CD14-positive monocyte (primary cell): ENCODE results near the gene NME1. TPM values are rescaled to one million over a fixed set of nuclear protein-coding genes. Genes with fewer than 3 reads are reported as not detected.

Experiments
- DNase-seq, 3 donors: peaks; one replicate each; pipeline ENCODE4 v3.0.0-alpha.2; 2011 to 2022
- H2AFZ ChIP-seq: 2 replicates; pipeline ENCODE4 v1.6.0; 2012; ENCODE audit warnings: mild to moderate bottlenecking, low read depth, low read length, inconsistent platforms; ENCODE audit not compliant: insufficient read depth, poor library complexity, severe bottlenecking
- H3K27ac ChIP-seq, 2 donors: 1 replicate in 1 of 2; 2 replicates in 1 of 2; pipeline ENCODE4 v1.5.1; 2012 to 2013; ENCODE audit warnings: low read length in 2 of 2, control low read depth in 1 of 2, inconsistent platforms in 1 of 2, low read depth in 1 of 2, mild to moderate bottlenecking in 1 of 2
- H3K27me3 ChIP-seq, 2 donors: one replicate each; pipeline versions ENCODE4 v1.6.0 to v1.6.1; 2011 to 2013; ENCODE audit warnings: low read length in 2 of 2; ENCODE audit not compliant: control insufficient read depth in 2 of 2, insufficient read depth in 2 of 2
- H3K36me3 ChIP-seq, 2 donors: replicated peaks in 1 of 2; 1 replicate in 1 of 2; 2 replicates in 1 of 2; pipeline versions ENCODE4 v1.5.1 to v1.6.1; 2012 to 2013; ENCODE audit warnings: low read length in 2 of 2, control low read depth in 1 of 2, inconsistent platforms in 1 of 2, mild to moderate bottlenecking in 1 of 2; ENCODE audit not compliant: insufficient read depth in 2 of 2, control insufficient read depth in 1 of 2
- H3K4me1 ChIP-seq, 2 donors: 1 replicate in 1 of 2; 2 replicates in 1 of 2; pipeline versions ENCODE4 v1.5.1 to v1.6.1; 2012 to 2013; ENCODE audit warnings: low read length in 2 of 2, control low read depth in 1 of 2, inconsistent platforms in 1 of 2, mild to moderate bottlenecking in 1 of 2, moderate library complexity in 1 of 2; ENCODE audit not compliant: insufficient read depth in 2 of 2, control insufficient read depth in 1 of 2
- H3K4me2 ChIP-seq: replicated peaks from 2 replicates; pipeline ENCODE3; 2012; ENCODE audit warnings: low read length, moderate library complexity, mild to moderate bottlenecking; ENCODE audit not compliant: poor library complexity, severe bottlenecking; ENCODE audit errors: extremely low read depth
- H3K4me3 ChIP-seq, 3 experiments: fragments of 200-600 bp in 1 of 3; sonication (generic) in 1 of 3; replicated peaks in 1 of 3; 1 replicate in 2 of 3; 2 replicates in 1 of 3; pipeline ENCODE4 v1.5.1; 2011 to 2013; ENCODE audit warnings: low read length in 3 of 3, mild to moderate bottlenecking in 3 of 3, control low read depth in 2 of 3, low read depth in 2 of 3, inconsistent platforms in 1 of 3, moderate library complexity in 1 of 3
- H3K79me2 ChIP-seq: 2 replicates; pipeline ENCODE4 v1.6.0; 2012; ENCODE audit warnings: mild to moderate bottlenecking, control low read depth, inconsistent platforms, low read length, moderate library complexity; ENCODE audit not compliant: insufficient read depth
- H3K9ac ChIP-seq: 2 replicates; pipeline ENCODE4 v1.6.0; 2017; ENCODE audit warnings: low read length, mild to moderate bottlenecking; ENCODE audit not compliant: insufficient read depth, poor library complexity, severe bottlenecking
- H3K9me3 ChIP-seq, 2 donors: replicated peaks in 1 of 2; 1 replicate in 1 of 2; 2 replicates in 1 of 2; pipeline versions ENCODE4 v1.5.1 to v1.6.1; 2012 to 2013; ENCODE audit warnings: low read length in 2 of 2, control low read depth in 1 of 2; ENCODE audit not compliant: control insufficient read depth in 1 of 2, insufficient read depth in 1 of 2
- H4K20me1 ChIP-seq: 2 replicates; pipeline ENCODE4 v1.6.0; 2012; ENCODE audit warnings: mild to moderate bottlenecking, low read length, control low read depth, moderate library complexity; ENCODE audit not compliant: insufficient read depth
- H3K27ac Mint-ChIP-seq, 7 donors: one replicate each; pipeline ENCODE4 v1.8.0; 2020; ENCODE audit warnings: mild to moderate bottlenecking in 7 of 7, mixed read lengths in 7 of 7, moderate library complexity in 6 of 7, inconsistent platforms in 2 of 7
- H3K27me3 Mint-ChIP-seq, 3 donors: one replicate each; pipeline ENCODE4 v1.8.0; 2021 to 2022; ENCODE audit warnings: low read depth in 3 of 3, mild to moderate bottlenecking in 3 of 3, mixed read lengths in 3 of 3, moderate library complexity in 3 of 3, inconsistent platforms in 1 of 3
- H3K36me3 Mint-ChIP-seq, 2 donors: one replicate each; pipeline ENCODE4 v1.8.0; 2020; ENCODE audit warnings: mixed read lengths in 2 of 2, inconsistent platforms in 1 of 2, mild to moderate bottlenecking in 1 of 2
- H3K4me1 Mint-ChIP-seq: one replicate; pipeline ENCODE4 v1.8.0; 2020; ENCODE audit warnings: mild to moderate bottlenecking, mixed read lengths
- H3K4me3 Mint-ChIP-seq, 2 donors: one replicate each; pipeline ENCODE4 v1.8.0; 2020; ENCODE audit warnings: mild to moderate bottlenecking in 2 of 2, mixed read lengths in 2 of 2, moderate library complexity in 1 of 2
- H3K9me3 Mint-ChIP-seq, 7 donors: one replicate each; pipeline ENCODE4 v1.8.0; 2020 to 2022; ENCODE audit warnings: mixed read lengths in 7 of 7, mild to moderate bottlenecking in 6 of 7, moderate library complexity in 6 of 7, inconsistent platforms in 2 of 7
- WGBS: methylation state at CpG from one replicate; pipeline ENCODE4 v1.1.5; 2013; ENCODE audit warnings: missing lambda C conversion rate; ENCODE audit not compliant: insufficient coverage; 5-methylcytosine and 5-hydroxymethylcytosine counted together
- intact Hi-C, 2 donors: fragments of 100-400 bp; cut with micrococcal nuclease; formaldehyde crosslinking; loops; one replicate each; pipeline versions ENCODE4 v1.15.0 to v1.15.1; 2023
- polyA plus RNA-seq, 3 donors: library from polyadenylated mRNA; depleted of rRNA in 1 of 3; unstranded in 2 of 3; stranded (reverse) in 1 of 3; fragments of 300-500 nt in 2 of 3; fragments of >200 nt in 1 of 3; fragmentation: Illumina TruSeq in 2 of 3; gene quantifications; 1 replicate in 2 of 3; 2 replicates in 1 of 3; pipeline ENCODE4 v1.2.3, GENCODE V29; 2012 to 2021
- TF ChIP-seq, protein P1 (sequence below): fragments of 200-600 bp; IDR thresholded peaks from one replicate; pipeline ENCODE4 v1.8.0; 2022; ENCODE audit warnings: antibody characterized with exemption, mild to moderate bottlenecking

Gene NME1
- polyA plus RNA-seq, 3 donors, result 14.8 to 51.4 (median 20.8) TPM

DNA sequence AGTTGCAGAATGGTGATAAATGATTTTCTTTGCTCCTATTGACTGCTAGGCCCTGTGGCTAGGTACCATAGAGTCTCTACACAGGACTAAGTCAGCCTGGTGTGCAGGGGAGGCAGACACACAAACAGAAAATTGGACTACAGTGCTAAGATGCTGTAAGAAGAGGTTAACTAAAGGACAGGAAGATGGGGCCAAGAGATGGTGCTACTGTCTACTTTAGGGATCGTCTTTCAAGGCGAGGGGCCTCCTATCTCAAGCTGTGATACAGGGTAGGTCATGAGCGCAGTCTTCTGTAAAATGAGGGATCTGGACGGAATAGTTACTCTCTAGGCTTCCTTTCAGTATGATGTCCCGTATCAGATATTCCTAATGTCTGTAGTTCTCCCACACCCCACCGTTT lies 817 bp downstream of the NME1 start:
- Histone ChIP-seq H3K4me3 (peak overlapping the region; percentile 68 to 86 (median 80)), H4K20me1 (no peaks in the 10 kb centered on the region), H3K79me2 (peaks cover 24% of the 10 kb centered on the region), H3K9me3 (no peaks in the 10 kb centered on the region), H3K4me1 (peaks cover 18 to 19% of the 10 kb centered on the region in 2 donors), H3K9ac (peak overlapping the region; percentile 69), H3K27ac (peak overlapping the region in 1 of 2 donors; percentile 87), H3K36me3 (peaks cover 7 to 8% of the 10 kb centered on the region in 2 donors), H2AFZ (peak overlapping the region; percentile 90), H3K4me2 (peak overlapping the region; percentile 89), H3K27me3 (no peaks in the 10 kb centered on the region)
- Mint-ChIP-seq H3K4me1 (no peaks in the 10 kb centered on the region), H3K27ac (no peak overlapping the region), H3K36me3 (peaks cover 10 to 17% of the 10 kb centered on the region in 2 donors), H3K9me3 (no peaks in the 10 kb centered on the region), H3K4me3 (no peak overlapping the region), H3K27me3 (no peaks in the 10 kb centered on the region)
- TF ChIP-seq, protein P1, sequence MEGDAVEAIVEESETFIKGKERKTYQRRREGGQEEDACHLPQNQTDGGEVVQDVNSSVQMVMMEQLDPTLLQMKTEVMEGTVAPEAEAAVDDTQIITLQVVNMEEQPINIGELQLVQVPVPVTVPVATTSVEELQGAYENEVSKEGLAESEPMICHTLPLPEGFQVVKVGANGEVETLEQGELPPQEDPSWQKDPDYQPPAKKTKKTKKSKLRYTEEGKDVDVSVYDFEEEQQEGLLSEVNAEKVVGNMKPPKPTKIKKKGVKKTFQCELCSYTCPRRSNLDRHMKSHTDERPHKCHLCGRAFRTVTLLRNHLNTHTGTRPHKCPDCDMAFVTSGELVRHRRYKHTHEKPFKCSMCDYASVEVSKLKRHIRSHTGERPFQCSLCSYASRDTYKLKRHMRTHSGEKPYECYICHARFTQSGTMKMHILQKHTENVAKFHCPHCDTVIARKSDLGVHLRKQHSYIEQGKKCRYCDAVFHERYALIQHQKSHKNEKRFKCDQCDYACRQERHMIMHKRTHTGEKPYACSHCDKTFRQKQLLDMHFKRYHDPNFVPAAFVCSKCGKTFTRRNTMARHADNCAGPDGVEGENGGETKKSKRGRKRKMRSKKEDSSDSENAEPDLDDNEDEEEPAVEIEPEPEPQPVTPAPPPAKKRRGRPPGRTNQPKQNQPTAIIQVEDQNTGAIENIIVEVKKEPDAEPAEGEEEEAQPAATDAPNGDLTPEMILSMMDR, result no peak
- intact Hi-C loops, result loop anchor here (5.0 to 10.0 kb wide), 3 partner anchors 42 to 289 kb away; partner anchors contain the start of gene TOB1 (in 1 of the 2)
- no peak for DNase-seq
- WGBS, result no CpG with 5 or more reads among the region's 6 CpGs

DNA sequence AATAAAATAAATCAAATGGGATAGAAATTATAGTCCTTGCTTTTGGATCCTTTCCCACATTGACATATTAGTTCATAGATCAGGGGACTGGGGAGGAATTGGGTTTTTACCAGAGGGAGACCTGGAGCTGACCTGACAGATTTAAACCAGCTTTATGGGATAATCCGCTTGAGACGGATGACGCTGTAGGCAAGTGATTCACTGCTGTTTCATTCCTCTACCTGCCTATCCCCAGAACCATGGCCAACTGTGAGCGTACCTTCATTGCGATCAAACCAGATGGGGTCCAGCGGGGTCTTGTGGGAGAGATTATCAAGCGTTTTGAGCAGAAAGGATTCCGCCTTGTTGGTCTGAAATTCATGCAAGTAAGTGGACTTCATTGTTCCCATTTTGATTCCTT lies 2.1 kb downstream of the NME1 start:
- no peaks in the 10 kb centered on the region for H3K9me3 ChIP-seq
- Mint-ChIP-seq H3K36me3 (peaks cover 15 to 26% of the 10 kb centered on the region in 2 donors), H3K27me3 (no peaks in the 10 kb centered on the region), H3K9me3 (no peaks in the 10 kb centered on the region), H3K4me1 (no peaks in the 10 kb centered on the region), H3K4me3 (no peak overlapping the region), H3K27ac (no peak overlapping the region)
- TF ChIP-seq, protein P1, result no peak
- no peak overlapping the region for H2AFZ ChIP-seq
- H3K79me2 ChIP-seq, result peaks cover 24% of the 10 kb centered on the region
- H3K4me1 ChIP-seq, result peaks cover 18 to 19% of the 10 kb centered on the region in 2 donors
- H4K20me1 ChIP-seq, result no peaks in the 10 kb centered on the region
- no peak for DNase-seq
- WGBS, result 94% methylated on average over 3 of the region's 8 CpGs
- intact Hi-C loops, result loop anchor here in 1 of 2 donors (10.0 kb wide), 1 partner anchor 291 kb away; the partner anchor contains the start of gene TOB1
- no peak overlapping the region for H3K9ac ChIP-seq
- no peak overlapping the region for H3K4me2 ChIP-seq
- H3K27me3 ChIP-seq, result no peaks in the 10 kb centered on the region
- H3K36me3 ChIP-seq, result peaks cover 9 to 17% of the 10 kb centered on the region in 2 donors
- no peak overlapping the region for H3K4me3 ChIP-seq
- no peak overlapping the region for H3K27ac ChIP-seq
